ENCODE measurements around the gene THOP1. TPM values are rescaled to one million over a fixed set of nuclear protein-coding genes. Genes with fewer than 3 reads are reported as not detected.

The THOP1 gene
- total and polyA plus RNA-seq, 10 of the 15 experiments (the other 5 are each of a cell fraction or from before 2014, with no cell fraction given), result 1.9 to 270 (median 169) TPM

DNA sequence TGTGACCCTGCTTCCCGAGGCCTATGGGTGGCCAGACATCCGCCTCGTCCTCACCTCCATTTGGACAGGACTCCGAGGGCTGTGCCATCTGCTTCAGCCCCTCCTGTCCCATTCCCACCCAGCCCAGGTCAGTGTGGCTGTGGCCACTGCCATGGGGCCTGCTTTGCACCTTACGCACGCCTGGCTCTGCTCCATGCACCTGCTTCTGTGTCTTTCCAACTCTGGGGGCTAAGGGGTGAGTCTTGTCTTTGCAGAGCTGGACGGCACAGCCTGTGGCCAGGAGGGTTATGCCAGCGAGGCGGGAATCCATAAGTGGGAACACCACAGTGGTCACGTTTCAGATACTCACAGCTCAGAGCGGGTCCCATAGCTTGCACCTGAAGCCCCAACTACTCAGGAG lies 29.1 kb downstream of the THOP1 start:
- BruUV-seq (replicated peaks), result no TSS peak
- intact Hi-C loops (cut with micrococcal nuclease; ENCODE audit: unreplicated experiment), result no loop called here
- WGBS (ENCODE audit: insufficient coverage, insufficient replicate concordance, low lambda C conversion rate, missing lambda C conversion rate), result 95% methylated on average over 11 of the region's 11 CpGs
- H3K4me1 ChIP-seq (ENCODE audit: control insufficient read depth, insufficient read depth, low read length), result no peaks in the 10 kb centered on the region
- no peak for TF ChIP-seq HCFC1 (IDR thresholded peaks at IDR 0.05; ENCODE audit: low read length)
- no peak for TF ChIP-seq IRF4 (IDR thresholded peaks at IDR 0.05; ENCODE audit: low read depth, low read length)
- no peak for TF ChIP-seq RBBP5 (conservative IDR thresholded peaks at IDR 0.05)
- no peak for TF ChIP-seq NKRF (conservative IDR thresholded peaks at IDR 0.05)
- no peak for TF ChIP-seq MTA3 (IDR thresholded peaks at IDR 0.05; ENCODE audit: borderline replicate concordance, low read length)
- no peak for TF ChIP-seq BCL3 (IDR thresholded peaks at IDR 0.05; ENCODE audit: borderline replicate concordance, insufficient read depth, low read depth, low read length, poor library complexity, severe bottlenecking)
- TF ChIP-seq CREM (IDR thresholded peaks at IDR 0.05; ENCODE audit: low read depth), result no peak
- TF ChIP-seq EGR1 (IDR thresholded peaks at IDR 0.05; ENCODE audit: borderline replicate concordance in 1 of 2, low read depth in 2 of 2, low read length in 2 of 2), result no peak
- no peak for TF ChIP-seq PAX5 (IDR thresholded peaks at IDR 0.05; ENCODE audit: borderline replicate concordance, low read depth, low read length)
- TF ChIP-seq ZBTB4 (CRISPR knock-in tag; IDR thresholded peaks at IDR 0.05), result no peak
- no peak for TF ChIP-seq ZNF207 (IDR thresholded peaks at IDR 0.05; ENCODE audit: borderline replicate concordance)
- no peak for TF ChIP-seq HDGF (IDR thresholded peaks at IDR 0.05)
- TF ChIP-seq ZNF217 (IDR thresholded peaks at IDR 0.05), result no peak
- TF ChIP-seq ZNF24 (IDR thresholded peaks at IDR 0.05), result no peak
- DNase-seq (ENCODE audit: low read depth, low spot score) (no peak), ATAC-seq (no peak), FAIRE-seq (no peak)
- RAD21 ChIA-PET (ENCODE audit: unreplicated experiment), result no interaction called here
- H3K4me2 ChIP-seq (ENCODE audit: control insufficient read depth, insufficient read depth), result no peak overlapping the region
- H3K79me2 ChIP-seq (ENCODE audit: control insufficient read depth, insufficient read depth, low read length), result no peaks in the 10 kb centered on the region
- no peaks in the 10 kb centered on the region for H4K20me1 ChIP-seq (ENCODE audit: control insufficient read depth, insufficient read depth)
- no peak overlapping the region for H3K4me3 ChIP-seq
- H3K9ac ChIP-seq (ENCODE audit: control insufficient read depth, insufficient read depth, low read length), result no peak overlapping the region
- H3K27ac ChIP-seq (ENCODE audit: control insufficient read depth, insufficient read depth), result no peak overlapping the region
- POLR2A ChIA-PET, result no interaction called here
- in situ Hi-C loops (cut with MboI), result no loop called here
- H2AFZ ChIP-seq (ENCODE audit: control insufficient read depth, low read depth, low read length), result no peak overlapping the region
- H3K9me3 ChIP-seq (replicated peaks; ENCODE audit: control insufficient read depth, insufficient read depth, low read length), result no peaks in the 10 kb centered on the region
- CTCF ChIA-PET, result no interaction called here
- H3K36me3 ChIP-seq (ENCODE audit: control insufficient read depth in 2 of 2, insufficient read depth in 2 of 2, low read length in 1 of 2), result peaks cover 8 to 17% of the 10 kb centered on the region in 2 experiments
- no peaks in the 10 kb centered on the region for H3K27me3 ChIP-seq (replicated peaks in 1 of 2; ENCODE audit: control insufficient read depth in 2 of 2, insufficient read depth in 2 of 2, low read length in 1 of 2)
- SMC1A ChIA-PET (ENCODE audit: uncharacterized antibody, unreplicated experiment), result no interaction called here

Measured in GM12878 (cell line).